Left lobe of liver (tissue), 2 donors: Measurements from ENCODE around the gene RCAN2. TPM values are rescaled to one million over a fixed set of nuclear protein-coding genes. Genes with fewer than 3 reads are reported as not detected.
"Not testable (repeated sequence)": the region's sequence is repeated elsewhere in the genome, so short reads cannot be mapped to it uniquely, and the experiment has no call there.

Experiments used
- ATAC-seq: fragments of 200-7000 bp; cut with Tn5 transposase; one replicate; pipeline ENCODE4 v1.9.1; 2020; ENCODE audit warnings: mild to moderate bottlenecking, moderate library complexity
- DNase-seq: peaks from one replicate; pipeline ENCODE4 v3.0.0-alpha.2; 2020; ENCODE audit warnings: low spot score
- total RNA-seq: library from RNA; stranded (reverse); gene quantifications from one replicate; pipeline ENCODE4 v1.2.1, GENCODE V29; 2021
- donor health status: DM: no; HTN: no; CAD: no; lungs with moderate emphysema.
- donor health status: DM: no; HTN: yes; CAD: no.

The RCAN2 gene
- total RNA-seq, 1 donor from 2014 or later, result 1.2 TPM

- peak; percentile 63 for ATAC-seq
- DNase-seq, result no peak
Measured at GRCh38 chr6:46392294-46392693, 99.0 kb downstream of the RCAN2 start.

DNA sequence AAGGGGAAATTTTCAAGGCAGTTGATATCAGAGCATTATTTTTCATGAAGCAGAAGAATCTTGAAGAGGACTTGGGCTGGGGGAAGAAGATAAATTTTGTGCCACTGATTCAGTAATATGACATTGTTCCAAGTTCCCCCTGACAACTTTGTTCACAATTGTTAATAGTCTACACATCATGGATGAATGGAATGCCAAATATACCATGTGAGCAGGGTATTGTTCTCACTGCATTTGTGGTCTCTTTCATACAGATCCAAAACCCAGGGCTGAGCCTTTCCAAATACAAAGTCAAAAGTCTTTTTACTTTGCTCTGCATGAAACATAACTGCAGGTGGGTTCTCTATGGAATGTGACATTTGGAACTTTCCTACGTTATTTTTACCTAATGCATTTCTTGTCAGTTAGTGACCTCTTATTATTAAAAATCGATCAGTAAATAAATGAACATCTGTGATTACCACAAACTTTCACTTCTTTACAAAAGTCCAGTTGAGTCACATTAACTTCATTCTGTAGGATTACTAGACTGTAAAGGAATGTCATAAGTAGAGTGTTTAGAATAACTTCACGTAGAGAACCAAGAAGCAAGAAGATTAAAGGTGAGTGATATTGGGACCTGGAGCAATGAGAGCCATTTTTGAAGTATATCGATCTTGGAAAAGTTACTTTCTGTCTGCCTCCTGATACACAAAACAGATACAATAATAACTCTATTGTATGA is 100.9 kb downstream of the RCAN2 start:
- no peak for ATAC-seq
- no peak for DNase-seq

DNA sequence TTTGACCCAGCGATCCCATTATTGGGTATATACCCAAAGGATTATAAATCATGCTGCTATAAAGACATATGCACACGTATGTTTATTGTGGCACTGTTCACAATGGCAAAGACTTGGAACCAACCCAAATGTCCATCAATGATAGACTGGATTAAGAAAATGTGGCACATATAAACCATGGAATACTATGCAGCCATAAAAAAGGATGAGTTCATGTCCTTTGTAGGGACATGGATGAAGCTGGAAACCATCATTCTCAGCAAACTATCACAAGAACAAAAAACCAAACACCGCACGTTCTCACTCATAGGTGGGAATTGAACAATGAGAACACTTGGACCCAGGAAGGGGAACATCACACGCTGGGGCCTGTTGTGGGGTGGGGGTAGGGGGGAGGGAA is 103.5 kb downstream of the RCAN2 start:
- not testable (repeated sequence) for ATAC-seq, DNase-seq

DNA sequence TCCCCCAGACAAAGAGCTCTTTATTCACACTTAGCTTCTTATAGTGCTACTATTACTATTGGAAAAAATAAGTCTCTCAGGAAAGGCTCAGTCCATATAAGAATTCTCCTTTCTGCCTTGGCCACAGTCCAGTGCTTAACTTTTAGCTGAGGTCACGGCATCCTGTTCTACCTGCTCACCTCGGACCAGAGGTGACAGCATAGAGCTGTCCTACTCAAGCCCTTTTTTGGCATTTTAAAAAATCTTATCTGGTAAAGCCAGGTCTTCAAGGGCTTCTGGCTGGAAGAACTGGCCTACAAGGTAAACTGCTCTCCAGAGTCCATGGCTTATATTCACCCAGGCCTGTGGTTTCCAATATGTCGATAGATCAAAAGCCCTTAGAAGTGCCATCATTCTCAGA is 109.7 kb downstream of the RCAN2 start:
- ATAC-seq, result no peak
- no peak for DNase-seq

DNA sequence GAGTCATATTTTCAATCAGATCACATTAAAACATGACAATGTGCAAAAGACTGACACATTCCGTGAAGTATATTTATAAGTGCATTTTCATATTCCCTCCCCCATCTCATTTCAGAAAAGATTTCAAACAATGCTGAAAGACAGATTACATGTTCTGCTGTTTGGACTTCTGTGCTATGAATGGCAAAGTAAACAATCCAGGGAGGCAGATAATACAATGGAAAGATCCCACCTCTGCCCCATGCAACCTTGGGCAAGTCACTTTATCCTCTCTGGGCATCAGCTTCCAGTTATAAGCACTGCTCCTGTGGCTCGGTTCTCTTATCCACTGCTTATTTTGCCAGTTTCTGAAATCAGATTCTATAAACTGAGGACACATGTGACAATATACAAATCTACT is 110.2 kb downstream of the RCAN2 start:
- ATAC-seq (peak; percentile 16), DNase-seq (no peak)

GRCh38 chr6:46380152-46380807 is 111.0 kb downstream of the RCAN2 start:
- peak; percentile 49 for DNase-seq
- peak; percentile 77 for ATAC-seq

- no peak for DNase-seq
- peak; percentile 79 for ATAC-seq
Measured at GRCh38 chr6:46378882-46379416, 112.3 kb downstream of the RCAN2 start.

GRCh38 chr6:46378161-46378881 is 112.9 kb downstream of the RCAN2 start:
- ATAC-seq (no peak), DNase-seq (no peak)

GRCh38 chr6:46377209-46377608 is 114.0 kb downstream of the RCAN2 start:
- no peak for DNase-seq
- ATAC-seq, result no peak

GRCh38 chr6:46376562-46377061 is 114.6 kb downstream of the RCAN2 start:
- ATAC-seq (no peak), DNase-seq (no peak)

GRCh38 chr6:46370622-46371021 is 120.6 kb downstream of the RCAN2 start:
- ATAC-seq (no peak), DNase-seq (no peak)

GRCh38 chr6:46368169-46368536 is 123.1 kb downstream of the RCAN2 start:
- no peak for DNase-seq
- ATAC-seq, result no peak

DNA sequence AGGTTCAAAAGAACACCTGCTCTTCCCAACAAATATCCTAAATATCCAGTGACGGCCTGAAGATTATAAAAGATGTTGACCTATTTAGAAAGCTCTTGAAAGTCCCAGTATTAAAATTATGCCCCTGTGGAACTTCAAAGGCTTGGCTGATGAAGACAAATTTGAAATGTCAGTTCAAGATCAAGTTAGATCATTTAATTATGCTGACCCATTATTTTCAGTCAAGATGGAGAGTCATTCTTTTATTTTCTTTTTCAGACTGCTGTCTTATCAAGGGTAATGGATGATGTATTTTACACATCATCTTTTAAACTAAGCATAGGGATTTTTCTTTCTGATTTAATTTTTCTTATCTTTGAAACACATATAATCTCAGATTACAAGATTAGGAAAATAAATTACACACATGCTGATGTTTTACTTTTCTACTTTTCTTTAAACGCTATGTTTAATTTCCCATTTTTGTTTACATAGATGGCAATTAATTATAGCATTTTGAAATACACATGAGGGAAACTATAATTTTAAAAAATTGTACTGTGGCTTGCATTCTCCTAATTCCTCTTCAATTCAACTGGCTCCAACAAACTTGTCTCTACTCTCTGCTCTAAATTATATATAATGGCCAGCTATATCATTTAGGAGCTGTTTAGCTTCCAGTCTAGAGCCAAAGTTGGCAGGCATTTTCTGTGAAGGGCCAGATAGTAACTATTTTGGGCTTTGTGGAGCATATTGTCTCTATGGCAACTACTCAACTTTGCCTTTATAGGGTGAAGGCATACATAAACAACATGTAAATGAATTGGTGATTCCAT is 123.7 kb downstream of the RCAN2 start:
- ATAC-seq, result no peak
- no peak for DNase-seq

DNA sequence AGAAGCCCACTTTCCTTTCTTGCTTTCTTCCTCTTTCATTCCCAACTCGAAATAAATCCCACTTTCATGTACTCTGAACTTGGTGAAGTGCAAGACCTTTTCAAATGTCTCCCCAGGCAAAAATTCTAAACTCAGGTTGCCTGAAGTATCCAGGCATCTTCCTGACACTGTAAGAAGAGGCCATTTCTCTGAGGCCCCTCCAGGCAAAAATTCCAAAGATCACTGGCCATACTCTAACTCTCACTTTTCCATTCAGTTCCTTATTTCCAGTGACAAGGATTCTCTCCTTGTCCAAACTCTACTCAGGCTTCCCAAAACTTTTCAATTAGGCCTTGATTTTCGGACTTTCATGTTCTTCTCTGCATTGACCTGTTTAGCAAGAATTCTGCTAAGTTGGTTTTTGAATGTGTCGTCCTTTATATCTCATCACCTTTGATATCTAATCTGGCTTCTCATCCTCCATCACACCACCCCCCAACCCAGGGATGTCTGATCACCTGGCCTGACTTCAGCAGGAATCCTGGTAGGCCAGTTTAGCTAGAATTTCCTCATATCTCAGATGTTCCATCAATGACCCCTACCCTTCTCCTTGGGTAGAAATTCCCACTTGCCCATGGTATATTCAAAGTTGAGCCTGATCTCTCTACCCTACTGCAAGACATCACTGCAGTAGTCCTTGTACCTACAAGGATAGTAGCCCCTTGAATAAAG is 124.9 kb downstream of the RCAN2 start:
- ATAC-seq, result no peak
- no peak for DNase-seq

DNA sequence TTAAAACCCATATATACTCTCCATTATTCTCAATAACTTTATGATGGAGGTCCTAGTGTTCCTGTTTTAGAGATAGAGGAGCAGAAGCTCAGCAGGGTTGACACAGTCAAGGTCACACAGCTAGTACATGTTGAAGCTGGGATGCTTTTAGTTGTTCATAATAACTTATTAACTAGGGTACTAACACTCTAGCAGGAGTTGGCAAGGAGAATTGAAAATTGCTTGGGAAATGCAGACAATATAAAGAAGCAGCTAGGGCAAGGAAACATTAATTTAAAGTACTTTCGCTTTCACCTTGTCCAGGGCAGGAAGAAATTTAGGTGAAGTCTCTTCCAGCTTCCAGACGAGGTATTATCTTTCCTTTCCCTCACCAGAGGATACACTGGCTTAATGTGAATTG is 133.7 kb downstream of the RCAN2 start:
- DNase-seq, result no peak
- peak; percentile 74 for ATAC-seq

DNA sequence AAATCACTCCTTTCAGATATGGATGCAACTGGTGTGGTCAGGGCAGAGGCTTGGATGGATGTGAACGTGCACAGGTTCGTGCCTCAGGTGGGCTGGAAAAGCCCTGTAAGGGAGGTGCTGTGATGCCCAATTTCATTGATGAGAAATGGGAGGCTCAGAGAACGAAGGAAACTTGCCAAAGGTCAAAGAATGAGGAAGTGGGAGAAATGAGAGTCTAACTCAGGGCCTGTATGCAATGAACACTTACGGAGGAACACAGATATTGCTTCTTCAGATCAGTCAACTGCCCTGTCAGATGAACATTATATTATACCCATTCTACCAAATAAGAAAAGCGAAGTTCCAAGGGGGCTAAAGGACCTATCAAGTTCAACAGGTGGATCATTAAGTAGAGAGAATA is 134.7 kb downstream of the RCAN2 start:
- DNase-seq, result no peak
- ATAC-seq, result no peak

DNA sequence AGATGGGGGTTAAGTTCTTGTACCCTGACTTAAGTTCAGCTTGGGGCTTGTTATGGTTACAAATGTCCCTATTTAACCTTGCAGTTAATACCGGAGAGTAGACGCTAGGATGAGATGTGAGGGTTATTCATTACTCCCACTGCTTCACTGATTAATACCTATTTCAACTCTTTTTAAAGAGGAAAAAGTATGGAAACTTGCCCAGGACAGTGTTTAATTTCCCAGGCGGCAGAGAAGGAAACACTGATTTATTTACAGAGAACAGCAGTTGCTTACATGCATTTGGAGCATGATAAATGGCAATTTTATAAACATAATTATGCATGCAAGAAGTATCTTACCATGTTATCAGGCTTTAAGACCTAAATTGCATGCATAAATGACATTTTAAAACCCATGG is 137.7 kb downstream of the RCAN2 start:
- ATAC-seq (no peak), DNase-seq (no peak)

DNA sequence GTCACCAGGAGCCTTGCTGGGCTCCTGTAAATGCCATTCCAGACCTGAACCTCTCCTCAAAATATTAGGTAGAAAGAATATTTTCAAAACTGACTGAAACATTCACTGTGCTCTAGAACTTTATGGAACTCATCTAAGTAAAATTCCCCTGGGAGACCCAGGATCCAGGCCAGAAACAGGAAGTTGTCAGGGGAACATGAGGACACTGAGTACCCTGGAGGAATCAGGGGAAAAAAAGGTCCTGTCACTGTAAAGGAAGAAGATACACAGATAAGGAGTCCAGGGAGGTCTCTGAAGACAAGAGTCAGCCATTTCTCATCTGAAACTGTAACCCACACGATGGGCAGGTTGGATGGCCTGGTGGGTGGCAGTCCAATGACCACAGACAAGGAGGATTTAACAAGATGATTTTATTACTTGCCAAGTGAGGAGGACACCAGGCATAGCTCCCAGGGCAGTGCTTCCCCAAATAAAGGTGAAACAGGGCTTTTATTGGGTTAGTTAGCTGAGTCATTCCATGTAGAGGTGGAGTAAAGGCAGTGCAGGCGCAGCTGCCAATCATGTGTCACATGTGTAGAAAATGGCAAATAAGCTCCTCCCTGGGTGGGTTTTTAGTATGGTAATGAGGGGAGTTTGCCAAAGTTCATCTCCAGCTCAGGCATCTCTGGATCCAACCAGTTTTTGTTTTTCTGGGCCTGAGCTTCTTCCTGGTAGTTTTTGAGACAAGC is 138.5 kb downstream of the RCAN2 start:
- no peak for DNase-seq

DNA sequence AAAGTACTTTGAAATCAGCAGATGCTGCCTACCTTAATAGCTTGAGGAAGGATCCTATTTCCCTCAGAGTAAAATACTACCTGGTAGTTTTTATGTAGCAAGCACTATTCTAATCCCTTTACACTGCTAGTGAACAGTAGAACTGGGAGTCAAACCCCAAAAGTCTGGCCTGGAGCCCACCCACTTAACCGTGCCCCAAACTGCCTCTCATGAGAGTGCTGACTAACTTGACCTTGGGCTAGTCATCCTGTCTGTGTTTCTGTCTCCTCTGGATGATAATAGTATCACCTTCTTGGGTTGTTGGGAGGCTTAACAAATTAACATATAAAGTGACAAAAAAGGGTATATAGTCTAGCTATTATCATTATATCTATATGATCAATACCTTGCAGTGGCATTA is 140.5 kb downstream of the RCAN2 start:
- ATAC-seq (no peak), DNase-seq (no peak)

More for the DNA sequence above, 138.5 kb downstream of the RCAN2 start:
- ATAC-seq, result no peak
